Fibroblast of lung (primary cell): ENCODE measurements around the gene LMNTD2. TPM values are rescaled to one million over a fixed set of nuclear protein-coding genes. Genes with fewer than 3 reads are reported as not detected.

Experiments
- DNase-seq, 2 donors: peaks; one replicate each; pipeline versions ENCODE4 v3.0.0 to v3.0.0-alpha.2; 2010; ENCODE audit warnings: low read depth in 2 of 2
- H2AFZ ChIP-seq: 2 replicates; pipeline ENCODE4 v1.5.1; 2012; ENCODE audit warnings: low read length, control low read depth, inconsistent platforms
- H3K27ac ChIP-seq: 2 replicates; pipeline ENCODE4 v1.5.1; 2011; ENCODE audit warnings: low read length, control low read depth; ENCODE audit not compliant: insufficient read depth
- H3K27me3 ChIP-seq: 2 replicates; pipeline ENCODE4 v1.5.1; 2011; ENCODE audit warnings: mild to moderate bottlenecking, low read length; ENCODE audit not compliant: control insufficient read depth, insufficient read depth
- H3K36me3 ChIP-seq: 2 replicates; pipeline ENCODE4 v1.5.1; 2011; ENCODE audit warnings: low read length; ENCODE audit not compliant: control insufficient read depth, insufficient read depth
- H3K4me1 ChIP-seq: 2 replicates; pipeline ENCODE4 v1.5.1; 2011; ENCODE audit warnings: low read length; ENCODE audit not compliant: control insufficient read depth, insufficient read depth; ENCODE audit errors: extremely low read depth
- H3K4me2 ChIP-seq: 2 replicates; pipeline ENCODE4 v1.5.1; 2011; ENCODE audit warnings: low read length, control low read depth; ENCODE audit not compliant: insufficient read depth; ENCODE audit errors: extremely low read depth
- H3K4me3 ChIP-seq, 4 experiments: fragments of 200-600 bp in 1 of 4; sonication (generic) in 1 of 4; replicated peaks in 1 of 4; 2 replicates each; pipeline ENCODE4 v1.5.1; 2011 to 2016; ENCODE audit warnings: low read length in 4 of 4, low read depth in 3 of 4, mild to moderate bottlenecking in 3 of 4, control low read depth in 2 of 4, inconsistent platforms in 1 of 4, mixed read lengths in 1 of 4; ENCODE audit not compliant: insufficient read depth in 1 of 4; ENCODE audit errors: control extremely low read depth in 1 of 4
- H3K79me2 ChIP-seq: 2 replicates; pipeline ENCODE4 v1.5.1; 2012; ENCODE audit warnings: mild to moderate bottlenecking, low read length, inconsistent platforms; ENCODE audit not compliant: control insufficient read depth, insufficient read depth
- H3K9ac ChIP-seq: 2 replicates; pipeline ENCODE4 v1.5.1; 2011; ENCODE audit warnings: mild to moderate bottlenecking, low read length, control low read depth; ENCODE audit not compliant: insufficient read depth
- H3K9me3 ChIP-seq: 2 replicates; pipeline ENCODE4 v1.5.1; 2012; ENCODE audit warnings: low read depth, low read length; ENCODE audit not compliant: control insufficient read depth, insufficient read depth
- H4K20me1 ChIP-seq: 2 replicates; pipeline ENCODE4 v1.5.1; 2011; ENCODE audit warnings: low read length; ENCODE audit not compliant: control insufficient read depth, insufficient read depth; ENCODE audit errors: extremely low read depth
- EZH2 ChIP-seq: IDR thresholded peaks from 2 replicates; pipeline ENCODE4 v1.5.1; 2012; ENCODE audit warnings: low read length, control low read depth, mild to moderate bottlenecking; ENCODE audit errors: missing control alignments
- polyA plus RNA-seq, 2 donors: library from polyadenylated mRNA; depleted of rRNA in 1 of 2; stranded (reverse) in 1 of 2; unstranded in 1 of 2; fragments of >200 nt; gene quantifications; 2 replicates each; pipeline ENCODE4 v1.2.1, GENCODE V29; 2011 to 2012; ENCODE audit warnings: missing spikeins in 1 of 2
- total RNA-seq: library from RNA; depleted of rRNA; stranded (reverse); fragments of >200 nt; gene quantifications from 2 replicates; pipeline ENCODE4 v1.2.1, GENCODE V29; 2014
- TF ChIP-seq, protein P1 (sequence below), 2 donors: IDR thresholded peaks in 1 of 2; conservative IDR thresholded peaks in 1 of 2; 1 replicate in 1 of 2; 2 replicates in 1 of 2; pipeline ENCODE4 v1.5.1; 2011 to 2012; ENCODE audit warnings: low read length in 2 of 2, control low read depth in 1 of 2, inconsistent platforms in 1 of 2, low read depth in 1 of 2, mild to moderate bottlenecking in 1 of 2

The LMNTD2 gene
- total and polyA plus RNA-seq, 2 donors (not counting 1 experiment from before 2014, with no cell fraction given): 0.08 to 0.17 TPM

GRCh38 chr11:537622-538430 lies 22.7 kb downstream of the LMNTD2 start:
- Histone ChIP-seq H3K4me1 (no peaks in the 10 kb centered on the region), H3K9ac (peak overlapping the region; percentile 46), H3K27ac (peak overlapping the region; percentile 71), H3K4me2 (peak overlapping the region; percentile 81), H3K27me3 (no peaks in the 10 kb centered on the region), H3K4me3 (peak overlapping the region; percentile 24 to 49 (median 38)), H3K9me3 (no peaks in the 10 kb centered on the region), H3K36me3 (peaks cover 5% of the 10 kb centered on the region), H2AFZ (peak overlapping the region; percentile 26), H3K79me2 (peaks cover 12% of the 10 kb centered on the region), H4K20me1 (no peaks in the 10 kb centered on the region)
- TF ChIP-seq, protein P1, sequence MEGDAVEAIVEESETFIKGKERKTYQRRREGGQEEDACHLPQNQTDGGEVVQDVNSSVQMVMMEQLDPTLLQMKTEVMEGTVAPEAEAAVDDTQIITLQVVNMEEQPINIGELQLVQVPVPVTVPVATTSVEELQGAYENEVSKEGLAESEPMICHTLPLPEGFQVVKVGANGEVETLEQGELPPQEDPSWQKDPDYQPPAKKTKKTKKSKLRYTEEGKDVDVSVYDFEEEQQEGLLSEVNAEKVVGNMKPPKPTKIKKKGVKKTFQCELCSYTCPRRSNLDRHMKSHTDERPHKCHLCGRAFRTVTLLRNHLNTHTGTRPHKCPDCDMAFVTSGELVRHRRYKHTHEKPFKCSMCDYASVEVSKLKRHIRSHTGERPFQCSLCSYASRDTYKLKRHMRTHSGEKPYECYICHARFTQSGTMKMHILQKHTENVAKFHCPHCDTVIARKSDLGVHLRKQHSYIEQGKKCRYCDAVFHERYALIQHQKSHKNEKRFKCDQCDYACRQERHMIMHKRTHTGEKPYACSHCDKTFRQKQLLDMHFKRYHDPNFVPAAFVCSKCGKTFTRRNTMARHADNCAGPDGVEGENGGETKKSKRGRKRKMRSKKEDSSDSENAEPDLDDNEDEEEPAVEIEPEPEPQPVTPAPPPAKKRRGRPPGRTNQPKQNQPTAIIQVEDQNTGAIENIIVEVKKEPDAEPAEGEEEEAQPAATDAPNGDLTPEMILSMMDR (conservative IDR thresholded peaks at IDR 0.05 in 1 of 2, IDR thresholded peaks at IDR 0.05 in 1 of 2; ENCODE audit: low read depth in 1 of 2, low read length in 2 of 2): no peak
- no peak for TF ChIP-seq EZH2
- no peak for DNase-seq

GRCh38 chr11:536841-537621 lies 23.5 kb downstream of the LMNTD2 start, which contains the start of gene LRRC56:
Gene LRRC56, plus strand, starts transcription at chr11:537527. Its CDS starts 3,158 bp downstream, at chr11:540685.
- H3K4me2 ChIP-seq: peak within 1 kb of the TSS; percentile 81
- no peaks in the 10 kb centered on the region for H3K27me3 ChIP-seq
- DNase-seq: peak; percentile 73 to 83
- peaks cover 12% of the 10 kb centered on the region for H3K36me3 ChIP-seq
- H4K20me1 ChIP-seq: no peaks in the 10 kb centered on the region
- H3K4me1 ChIP-seq: no peaks in the 10 kb centered on the region
- H3K79me2 ChIP-seq: peaks cover 12% of the 10 kb centered on the region
- H3K27ac ChIP-seq: peak within 1 kb of the TSS; percentile 71
- H3K4me3 ChIP-seq: peak within 1 kb of the TSS; percentile 24 to 49 (median 38)
- TF ChIP-seq, protein P1 (conservative IDR thresholded peaks at IDR 0.05 in 1 of 2, IDR thresholded peaks at IDR 0.05 in 1 of 2; ENCODE audit: low read depth in 1 of 2, low read length in 2 of 2): no peak
- TF ChIP-seq EZH2: no peak
- peak within 1 kb of the TSS; percentile 26 for H2AFZ ChIP-seq
- H3K9ac ChIP-seq: peak within 1 kb of the TSS; percentile 46
- H3K9me3 ChIP-seq: no peaks in the 10 kb centered on the region
